Measurements from ENCODE around the gene LBH.

The LBH gene

GRCh38 chr2:30270166-30270565 is 38.8 kb downstream of the LBH start:
- WGBS, result 90% methylated on average over 3 of the region's 3 CpGs
- Histone ChIP-seq H3K4me1 (ENCODE audit: insufficient read depth, low read length) (peaks cover 8% of the 10 kb centered on the region), H3K36me3 (ENCODE audit: insufficient read depth, low read length) (no peaks in the 10 kb centered on the region), H3K9me3 (ENCODE audit: insufficient read depth, low read depth, low read length) (no peaks in the 10 kb centered on the region), H3K27ac (ENCODE audit: low read depth, low read length) (no peak overlapping the region), H3K4me3 (ENCODE audit: low read length) (no peak overlapping the region), H3K9ac (ENCODE audit: low read depth, low read length) (no peak overlapping the region), H3K27me3 (ENCODE audit: insufficient read depth, low read length) (no peaks in the 10 kb centered on the region)

- no peaks in the 10 kb centered on the region for H3K36me3 ChIP-seq (ENCODE audit: insufficient read depth, low read length)
- no peaks in the 10 kb centered on the region for H3K27me3 ChIP-seq (ENCODE audit: insufficient read depth, low read length)
- no peaks in the 10 kb centered on the region for H3K9me3 ChIP-seq (ENCODE audit: insufficient read depth, low read depth, low read length)
- H3K9ac ChIP-seq (ENCODE audit: low read depth, low read length), result no peak overlapping the region
- peaks cover 8% of the 10 kb centered on the region for H3K4me1 ChIP-seq (ENCODE audit: insufficient read depth, low read length)
- H3K4me3 ChIP-seq (ENCODE audit: low read length), result no peak overlapping the region
- 94% methylated on average over 5 of the region's 5 CpGs for WGBS
- H3K27ac ChIP-seq (ENCODE audit: low read depth, low read length), result no peak overlapping the region
Measured at GRCh38 chr2:30271301-30271700, 40.0 kb downstream of the LBH start.

DNA sequence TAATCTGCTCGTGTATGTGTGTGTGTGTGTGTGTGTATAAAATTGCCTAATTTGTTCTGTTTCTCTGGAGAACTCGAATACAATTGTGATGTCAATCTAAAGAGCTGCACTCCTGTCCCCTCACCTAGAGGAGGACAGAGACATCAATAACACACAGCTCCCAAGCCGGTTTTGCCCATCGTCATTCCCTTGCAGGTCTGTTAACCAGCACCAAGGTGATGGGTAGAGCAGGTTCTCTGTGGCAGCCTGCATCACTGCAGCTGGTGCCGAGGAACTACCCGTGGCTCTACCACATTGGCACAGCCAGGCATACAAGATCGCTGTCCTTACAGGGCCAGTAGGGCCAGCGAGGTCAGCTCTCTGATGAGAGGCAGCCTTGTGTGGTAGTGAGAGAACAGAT is 41.0 kb downstream of the LBH start:
- 93% methylated on average over 7 of the region's 8 CpGs for WGBS
- no peak overlapping the region for H3K9ac ChIP-seq (ENCODE audit: low read depth, low read length)
- no peaks in the 10 kb centered on the region for H3K27me3 ChIP-seq (ENCODE audit: insufficient read depth, low read length)
- no peak overlapping the region for H3K27ac ChIP-seq (ENCODE audit: low read depth, low read length)
- H3K9me3 ChIP-seq (ENCODE audit: insufficient read depth, low read depth, low read length), result no peaks in the 10 kb centered on the region
- peaks cover 4% of the 10 kb centered on the region for H3K4me1 ChIP-seq (ENCODE audit: insufficient read depth, low read length)
- no peak overlapping the region for H3K4me3 ChIP-seq (ENCODE audit: low read length)
- H3K36me3 ChIP-seq (ENCODE audit: insufficient read depth, low read length), result no peaks in the 10 kb centered on the region

GRCh38 chr2:30272761-30273573 is 41.6 kb downstream of the LBH start:
- Histone ChIP-seq H3K27ac (ENCODE audit: low read depth, low read length) (no peak overlapping the region), H3K36me3 (ENCODE audit: insufficient read depth, low read length) (no peaks in the 10 kb centered on the region), H3K4me1 (ENCODE audit: insufficient read depth, low read length) (peaks cover 4% of the 10 kb centered on the region; the same call in 1 of the 2 replicates), H3K9ac (ENCODE audit: low read depth, low read length) (no peak overlapping the region), H3K4me3 (ENCODE audit: low read length) (no peak overlapping the region), H3K27me3 (ENCODE audit: insufficient read depth, low read length) (no peaks in the 10 kb centered on the region), H3K9me3 (ENCODE audit: insufficient read depth, low read depth, low read length) (no peaks in the 10 kb centered on the region)
- 89% methylated on average over 5 of the region's 5 CpGs for WGBS

GRCh38 chr2:30273574-30273929 is 42.2 kb downstream of the LBH start:
- 96% methylated on average over 3 of the region's 3 CpGs for WGBS
- Histone ChIP-seq H3K27me3 (ENCODE audit: insufficient read depth, low read length) (no peaks in the 10 kb centered on the region), H3K4me1 (ENCODE audit: insufficient read depth, low read length) (peaks cover 4% of the 10 kb centered on the region; the same call in 1 of the 2 replicates), H3K9me3 (ENCODE audit: insufficient read depth, low read depth, low read length) (no peaks in the 10 kb centered on the region), H3K27ac (ENCODE audit: low read depth, low read length) (no peak overlapping the region), H3K4me3 (ENCODE audit: low read length) (no peak overlapping the region), H3K9ac (ENCODE audit: low read depth, low read length) (no peak overlapping the region), H3K36me3 (ENCODE audit: insufficient read depth, low read length) (no peaks in the 10 kb centered on the region)

DNA sequence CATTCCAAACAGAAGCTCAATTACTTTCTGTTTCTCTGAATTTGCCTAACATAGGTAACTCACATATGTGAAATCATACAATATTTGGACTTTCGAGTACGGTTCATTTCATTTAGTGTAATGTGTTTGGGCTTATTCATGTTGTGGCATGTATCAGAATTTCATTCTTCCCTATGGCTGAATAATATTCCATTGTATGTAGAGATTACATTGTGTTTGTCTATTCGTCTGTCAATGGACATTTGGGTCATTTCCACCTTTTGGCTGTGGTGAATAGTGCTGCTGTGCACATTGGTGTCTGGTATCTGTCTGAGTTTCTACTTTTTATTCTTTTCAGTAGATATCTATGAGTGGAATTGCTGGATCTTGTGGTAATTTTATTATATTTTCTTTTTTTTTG is 43.9 kb downstream of the LBH start:
- WGBS, result 100% methylated on average over 3 of the region's 3 CpGs
- Histone ChIP-seq H3K9ac (ENCODE audit: low read depth, low read length) (no peak overlapping the region), H3K27me3 (ENCODE audit: insufficient read depth, low read length) (no peaks in the 10 kb centered on the region), H3K4me3 (ENCODE audit: low read length) (no peak overlapping the region), H3K36me3 (ENCODE audit: insufficient read depth, low read length) (no peaks in the 10 kb centered on the region), H3K27ac (ENCODE audit: low read depth, low read length) (no peak overlapping the region), H3K4me1 (ENCODE audit: insufficient read depth, low read length) (peaks cover 4% of the 10 kb centered on the region; the same call in 1 of the 2 replicates), H3K9me3 (ENCODE audit: insufficient read depth, low read depth, low read length) (no peaks in the 10 kb centered on the region)

GRCh38 chr2:30276455-30276911 is 45.1 kb downstream of the LBH start:
- Histone ChIP-seq H3K4me3 (ENCODE audit: low read length) (no peak overlapping the region), H3K4me1 (ENCODE audit: insufficient read depth, low read length) (peaks cover 4% of the 10 kb centered on the region; the same call in 1 of the 2 replicates), H3K27ac (ENCODE audit: low read depth, low read length) (no peak overlapping the region), H3K9ac (ENCODE audit: low read depth, low read length) (no peak overlapping the region), H3K36me3 (ENCODE audit: insufficient read depth, low read length) (no peaks in the 10 kb centered on the region), H3K27me3 (ENCODE audit: insufficient read depth, low read length) (no peaks in the 10 kb centered on the region), H3K9me3 (ENCODE audit: insufficient read depth, low read depth, low read length) (no peaks in the 10 kb centered on the region)
- WGBS, result 83% methylated on average over 4 of the region's 4 CpGs

GRCh38 chr2:30277582-30277981 is 46.2 kb downstream of the LBH start:
- Histone ChIP-seq H3K36me3 (ENCODE audit: insufficient read depth, low read length) (no peaks in the 10 kb centered on the region), H3K27ac (ENCODE audit: low read depth, low read length) (no peak overlapping the region), H3K4me3 (ENCODE audit: low read length) (no peak overlapping the region), H3K4me1 (ENCODE audit: insufficient read depth, low read length) (peaks cover 4% of the 10 kb centered on the region; the same call in 1 of the 2 replicates), H3K27me3 (ENCODE audit: insufficient read depth, low read length) (no peaks in the 10 kb centered on the region), H3K9me3 (ENCODE audit: insufficient read depth, low read depth, low read length) (no peaks in the 10 kb centered on the region), H3K9ac (ENCODE audit: low read depth, low read length) (no peak overlapping the region)
- WGBS, result 70% methylated on average over 2 of the region's 3 CpGs

GRCh38 chr2:30278419-30278818 is 47.1 kb downstream of the LBH start:
- H3K27me3 ChIP-seq (ENCODE audit: insufficient read depth, low read length), result no peaks in the 10 kb centered on the region
- no peak overlapping the region for H3K4me3 ChIP-seq (ENCODE audit: low read length)
- 95% methylated on average over 1 of the region's 1 CpG for WGBS
- H3K9ac ChIP-seq (ENCODE audit: low read depth, low read length), result no peak overlapping the region
- no peak overlapping the region for H3K27ac ChIP-seq (ENCODE audit: low read depth, low read length)
- H3K4me1 ChIP-seq (ENCODE audit: insufficient read depth, low read length), result peaks cover 2% of the 10 kb centered on the region; the same call in 1 of the 2 replicates
- H3K36me3 ChIP-seq (ENCODE audit: insufficient read depth, low read length), result no peaks in the 10 kb centered on the region
- no peaks in the 10 kb centered on the region for H3K9me3 ChIP-seq (ENCODE audit: insufficient read depth, low read depth, low read length)

DNA sequence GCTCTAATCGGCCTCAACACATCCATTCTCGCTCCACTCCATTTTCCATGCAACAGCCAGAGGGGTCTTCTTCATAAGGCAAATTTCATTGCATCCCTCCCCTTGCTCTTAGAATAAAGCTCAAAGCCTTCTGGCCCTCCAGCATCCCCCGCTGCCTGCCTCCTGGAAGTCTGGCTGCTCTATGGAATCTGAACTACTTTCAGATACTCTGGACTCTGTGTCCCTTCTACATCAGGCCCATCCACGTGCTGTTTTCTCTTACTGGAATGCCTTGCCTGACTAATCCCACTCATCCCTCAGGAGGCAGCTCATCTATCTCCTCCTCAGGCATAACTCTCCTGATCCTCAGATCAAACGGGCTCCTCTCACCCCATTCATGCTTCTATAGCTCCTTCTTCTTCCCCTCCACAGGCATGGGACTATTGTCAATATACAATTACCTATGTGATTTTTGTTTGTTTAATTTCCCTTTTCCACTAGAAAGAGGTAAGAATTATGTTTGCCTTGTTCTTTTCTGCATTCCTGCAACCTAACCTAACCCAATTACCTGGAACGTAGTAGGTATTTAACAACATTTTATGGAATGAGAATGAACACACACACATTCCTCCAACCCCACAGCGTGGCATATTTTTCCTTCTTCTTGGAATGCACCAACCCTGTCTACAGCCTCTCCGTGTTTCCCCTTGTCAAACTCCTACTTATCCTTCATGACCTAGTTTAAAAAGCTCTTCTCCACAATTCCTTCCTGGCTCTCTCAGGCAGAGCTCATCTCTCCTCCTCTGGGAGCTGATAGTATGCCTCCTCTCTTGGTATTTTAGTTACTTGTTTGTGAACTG is 49.5 kb downstream of the LBH start:
- WGBS, result 83% methylated on average over 8 of the region's 8 CpGs
- H3K4me3 ChIP-seq (ENCODE audit: low read length), result no peak overlapping the region
- no peaks in the 10 kb centered on the region for H3K27me3 ChIP-seq (ENCODE audit: insufficient read depth, low read length)
- H3K9me3 ChIP-seq (ENCODE audit: insufficient read depth, low read depth, low read length), result no peaks in the 10 kb centered on the region
- H3K27ac ChIP-seq (ENCODE audit: low read depth, low read length), result no peak overlapping the region
- H3K36me3 ChIP-seq (ENCODE audit: insufficient read depth, low read length), result no peaks in the 10 kb centered on the region
- no peak overlapping the region for H3K9ac ChIP-seq (ENCODE audit: low read depth, low read length)
- no peaks in the 10 kb centered on the region for H3K4me1 ChIP-seq (ENCODE audit: insufficient read depth, low read length)

GRCh38 chr2:30282081-30282480 is 50.7 kb downstream of the LBH start:
- H3K4me1 ChIP-seq (ENCODE audit: insufficient read depth, low read length), result peaks cover 7% of the 10 kb centered on the region
- no peaks in the 10 kb centered on the region for H3K27me3 ChIP-seq (ENCODE audit: insufficient read depth, low read length)
- no peak overlapping the region for H3K4me3 ChIP-seq (ENCODE audit: low read length)
- H3K27ac ChIP-seq (ENCODE audit: low read depth, low read length), result no peak overlapping the region
- H3K9me3 ChIP-seq (ENCODE audit: insufficient read depth, low read depth, low read length), result no peaks in the 10 kb centered on the region
- H3K36me3 ChIP-seq (ENCODE audit: insufficient read depth, low read length), result no peaks in the 10 kb centered on the region
- WGBS, result 96% methylated on average over 6 of the region's 6 CpGs
- no peak overlapping the region for H3K9ac ChIP-seq (ENCODE audit: low read depth, low read length)

Measured in HUES64 (cell line).